ENCODE results near the gene ANKRD31.

ANKRD31 gene

DNA sequence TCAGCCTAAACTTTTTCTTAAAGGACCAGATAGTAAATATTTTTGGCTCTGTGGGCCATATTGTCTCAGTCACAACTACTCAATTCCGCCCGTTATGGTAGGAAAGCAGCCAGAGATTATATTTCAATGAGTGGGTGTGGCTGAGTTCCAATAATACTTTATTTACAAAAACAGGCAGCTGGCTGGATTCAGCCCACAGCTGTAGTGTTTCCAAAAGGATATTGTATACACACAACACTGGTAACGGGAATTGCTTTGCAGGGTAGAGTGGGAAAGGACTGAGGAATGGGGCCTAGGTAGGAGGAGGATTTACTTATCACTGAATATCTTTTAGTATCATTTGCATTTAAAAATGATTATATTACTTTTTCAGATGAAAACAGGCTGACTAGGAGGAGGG, 205.3 kb downstream of the ANKRD31 start:
- DNase-seq (ENCODE audit: low read depth in 1 of 2, low spot score in 1 of 2): no peak
- in situ Hi-C loops (cut with HindIII; ENCODE audit: low pct_unique_long_range_greater_than_20kb, low sequenced_read_pairs): no loop called here

GRCh38 chr5:75028090-75028489, 208.6 kb downstream of the ANKRD31 start:
- TF ChIP-seq JUND (IDR thresholded peaks at IDR 0.05; ENCODE audit: low read depth): no peak
- DNase-seq (ENCODE audit: low read depth in 1 of 2, low spot score in 1 of 2): no peak
- in situ Hi-C loops (cut with HindIII; ENCODE audit: low pct_unique_long_range_greater_than_20kb, low sequenced_read_pairs): no loop called here

More for the DNA sequence above, 205.3 kb downstream of the ANKRD31 start:
- no peak for TF ChIP-seq JUND (IDR thresholded peaks at IDR 0.05; ENCODE audit: low read depth)

- TF ChIP-seq JUND (IDR thresholded peaks at IDR 0.05; ENCODE audit: low read depth): no peak
- no peak for DNase-seq (ENCODE audit: low read depth in 1 of 2, low spot score in 1 of 2)
- in situ Hi-C loops (cut with HindIII; ENCODE audit: low pct_unique_long_range_greater_than_20kb, low sequenced_read_pairs): no loop called here
These were observed 213.1 kb downstream of the ANKRD31 start for GRCh38 chr5:75023368-75024159.

GRCh38 chr5:75021800-75022199, 214.9 kb downstream of the ANKRD31 start:
- in situ Hi-C loops (cut with HindIII; ENCODE audit: low pct_unique_long_range_greater_than_20kb, low sequenced_read_pairs): no loop called here
- no peak for TF ChIP-seq JUND (IDR thresholded peaks at IDR 0.05; ENCODE audit: low read depth)
- DNase-seq (ENCODE audit: low read depth in 1 of 2, low spot score in 1 of 2): no peak

DNA sequence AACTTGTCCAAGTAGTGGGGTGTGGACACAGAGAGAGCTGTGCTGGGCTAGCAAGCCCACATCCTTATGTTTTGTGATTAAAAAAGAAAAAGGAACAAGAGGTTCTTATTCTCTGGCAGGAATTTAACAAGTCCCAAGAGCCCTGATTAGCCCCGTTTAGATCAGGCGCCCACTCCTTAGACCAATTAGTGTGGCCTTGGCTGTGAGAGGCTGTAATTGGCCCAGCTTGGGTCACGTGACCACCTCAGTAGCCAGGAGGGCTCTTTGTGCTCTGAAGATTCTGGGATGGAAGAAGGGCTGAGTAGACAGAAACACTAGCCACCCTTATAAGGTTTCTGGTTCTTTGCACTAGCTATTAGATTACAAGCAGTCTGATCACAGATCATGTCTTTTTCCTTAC, 215.5 kb downstream of the ANKRD31 start:
- in situ Hi-C loops (cut with HindIII; ENCODE audit: low pct_unique_long_range_greater_than_20kb, low sequenced_read_pairs): no loop called here

GRCh38 chr5:75020016-75020656, 216.5 kb downstream of the ANKRD31 start:
- TF ChIP-seq JUND (IDR thresholded peaks at IDR 0.05; ENCODE audit: low read depth): no peak
- in situ Hi-C loops (cut with HindIII; ENCODE audit: low pct_unique_long_range_greater_than_20kb, low sequenced_read_pairs): no loop called here
- DNase-seq (ENCODE audit: low read depth in 1 of 2, low spot score in 1 of 2): peak in 1 of 2 experiments; percentile 76

More for the DNA sequence above, 215.5 kb downstream of the ANKRD31 start:
- DNase-seq (ENCODE audit: low read depth in 1 of 2, low spot score in 1 of 2): no peak
- no peak for TF ChIP-seq JUND (IDR thresholded peaks at IDR 0.05; ENCODE audit: low read depth)

DNA sequence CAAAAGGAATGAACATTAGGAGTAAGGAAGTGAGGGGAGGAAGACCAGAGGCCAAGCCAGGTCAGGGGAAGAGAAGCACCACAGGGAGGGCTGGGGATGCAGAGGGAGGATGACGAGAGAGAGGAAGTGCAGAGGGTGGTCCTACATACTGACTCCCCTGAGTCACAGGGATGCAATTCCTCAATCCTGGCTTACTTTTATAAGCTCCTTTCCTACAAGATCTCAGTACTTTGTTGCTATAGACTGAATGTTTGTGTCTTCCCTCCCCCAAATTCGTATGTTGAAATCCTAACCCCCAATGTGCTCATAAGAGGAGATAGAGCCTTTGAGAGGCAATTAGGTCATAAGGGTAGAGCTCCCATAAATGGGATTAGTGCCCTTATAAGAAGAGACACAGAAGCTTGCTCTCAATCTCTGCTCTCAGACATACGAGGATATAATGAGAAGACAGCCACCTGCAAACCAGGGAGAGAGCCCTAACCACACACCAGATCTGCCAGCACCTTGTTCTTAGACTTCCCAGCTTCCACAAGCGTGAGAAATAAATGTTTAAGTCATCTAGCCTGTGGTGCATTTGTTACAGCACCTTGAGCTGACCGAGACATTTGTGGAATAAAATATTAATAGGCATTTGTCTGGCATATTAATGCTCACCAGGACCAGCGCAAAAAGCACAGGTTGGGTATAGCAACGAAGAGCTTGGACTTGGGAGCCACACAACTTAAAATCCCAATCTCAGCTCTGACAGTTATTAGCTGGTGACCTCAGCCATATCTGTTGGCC, 217.7 kb downstream of the ANKRD31 start:
- no peak for TF ChIP-seq JUND (IDR thresholded peaks at IDR 0.05; ENCODE audit: low read depth)
- no peak for DNase-seq (ENCODE audit: low read depth in 1 of 2, low spot score in 1 of 2)
- in situ Hi-C loops (cut with HindIII; ENCODE audit: low pct_unique_long_range_greater_than_20kb, low sequenced_read_pairs): no loop called here
